WTC11 (cell line): Measurements from ENCODE around the gene SHLD1. TPM values are rescaled to one million over a fixed set of nuclear protein-coding genes. Genes with fewer than 3 reads are reported as not detected.

Experiments used
- ATAC-seq: fragments of 200-7000 bp; cut with Tn5 transposase; 2 replicates; pipeline ENCODE4 v1.10.0; 2021; ENCODE audit warnings: mild to moderate bottlenecking, moderate library complexity
- CTCF ChIA-PET: fragments of 300-600 bp; sonication (Branson Sonifier 250); formaldehyde crosslinking; loops from one replicate; lab custom pipeline; 2021; ENCODE audit warnings: antibody characterized with exemption; lab: Charles Lee
- POLR2A ChIA-PET: fragments of 350-600 bp; sonication (Branson Sonifier 250); formaldehyde crosslinking; loops from one replicate; lab custom pipeline; 2021; ENCODE audit warnings: antibody characterized with exemption; lab: Charles Lee
- DNase-seq: peaks from one replicate; pipeline ENCODE4 v3.0.0; 2021; ENCODE audit warnings: low spot score
- H3K27ac Mint-ChIP-seq: 2 replicates; pipeline ENCODE4 v1.8.0; 2021; ENCODE audit warnings: mixed read lengths
- H3K27me3 Mint-ChIP-seq: 2 replicates; pipeline ENCODE4 v1.8.0; 2021; ENCODE audit warnings: low read depth, mild to moderate bottlenecking, moderate library complexity, mixed read lengths
- H3K36me3 Mint-ChIP-seq: 2 replicates; pipeline ENCODE4 v1.8.0; 2021; ENCODE audit warnings: mixed read lengths
- H3K4me1 Mint-ChIP-seq: 2 replicates; pipeline ENCODE4 v1.8.0; 2022; ENCODE audit warnings: mixed read lengths
- H3K4me3 Mint-ChIP-seq: 2 replicates; pipeline ENCODE4 v1.8.0; 2021; ENCODE audit warnings: mild to moderate bottlenecking, moderate library complexity, mixed read lengths
- H3K9me3 Mint-ChIP-seq: 2 replicates; pipeline ENCODE4 v1.8.0; 2021; ENCODE audit warnings: mixed read lengths
- CREB1 ChIP-seq: sonication (generic); formaldehyde crosslinking; IDR thresholded peaks from 2 replicates; pipeline ENCODE4 v1.8.0; 2023; ENCODE audit warnings: mild to moderate bottlenecking, missing genetic modification reagents
- GABPB1 ChIP-seq: sonication (generic); formaldehyde crosslinking; IDR thresholded peaks from 2 replicates; pipeline ENCODE4 v1.8.1; 2023; ENCODE audit warnings: mild to moderate bottlenecking, missing genetic modification reagents
- RORB ChIP-seq: fragments of 250-450 bp; sonication (Bioruptor Pico); IDR thresholded peaks from 2 replicates; pipeline ENCODE4 v1.9.0; 2021; ENCODE audit warnings: mild to moderate bottlenecking
- TEAD4 ChIP-seq: sonication (generic); formaldehyde crosslinking; IDR thresholded peaks from 2 replicates; pipeline ENCODE4 v1.8.0; 2022; ENCODE audit warnings: mild to moderate bottlenecking, missing genetic modification reagents
- TP53 ChIP-seq: sonication (generic); formaldehyde crosslinking; IDR thresholded peaks from 2 replicates; pipeline ENCODE4 v1.8.1; 2023; ENCODE audit warnings: mild to moderate bottlenecking, missing genetic modification reagents
- total RNA-seq: library from RNA; stranded (reverse); gene quantifications from 3 replicates; pipeline ENCODE4 v1.2.3, GENCODE V29; 2021
- TF ChIP-seq, protein P1 (sequence below): sonication (generic); formaldehyde crosslinking; IDR thresholded peaks from 2 replicates; pipeline ENCODE4 v1.8.1; 2023; ENCODE audit warnings: mild to moderate bottlenecking, moderate library complexity, missing genetic modification reagents
- TF ChIP-seq, protein P2 (sequence below): fragments of 250-450 bp; sonication (Bioruptor Pico); IDR thresholded peaks from 2 replicates; pipeline ENCODE4 v1.9.0; 2021; ENCODE audit warnings: mild to moderate bottlenecking
- TF ChIP-seq, protein P3 (sequence below): sonication (generic); formaldehyde crosslinking; IDR thresholded peaks from 2 replicates; pipeline ENCODE4 v1.8.1; 2023; ENCODE audit warnings: mild to moderate bottlenecking, missing genetic modification reagents
- TF ChIP-seq, protein P4 (sequence below): sonication (generic); formaldehyde crosslinking; conservative IDR thresholded peaks from 2 replicates; pipeline ENCODE4 v1.8.1; 2023; ENCODE audit warnings: mild to moderate bottlenecking, low read depth, missing genetic modification reagents, moderate library complexity

Gene SHLD1
- total RNA-seq, 1 experiment from 2014 or later: 4.1 TPM

DNA sequence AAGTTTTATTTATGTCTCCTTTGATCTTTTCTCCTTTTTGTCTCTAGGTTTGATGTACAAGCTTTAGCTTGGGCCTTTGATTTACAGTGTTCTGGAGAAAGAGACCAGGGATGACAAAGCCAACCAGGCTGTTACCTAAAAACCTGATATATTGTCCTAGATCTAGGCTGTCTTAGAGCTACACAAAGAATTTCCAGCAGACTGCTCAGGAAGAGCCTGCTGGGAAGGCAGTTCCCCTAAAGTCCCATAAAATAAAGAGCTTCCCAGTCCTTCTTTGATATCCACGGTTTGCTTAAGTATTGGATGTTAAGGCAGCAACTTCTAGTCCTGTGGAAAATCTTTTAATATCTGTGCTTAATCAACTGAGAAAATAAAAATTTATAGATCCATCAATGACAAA is 70.5 kb downstream of the SHLD1 start:
- ChIA-PET POLR2A (no interaction called here), CTCF (interaction anchor here (0.8 to 1.0 kb wide), 3 partner anchors 264 to 292 kb away, joined by 3 to 4 read pairs (median 3); no protein-coding TSS in a partner anchor)
- H3K4me1 Mint-ChIP-seq: peaks cover 46% of the 10 kb centered on the region
- peaks cover 9% of the 10 kb centered on the region for H3K9me3 Mint-ChIP-seq
- no peak overlapping the region for H3K27ac Mint-ChIP-seq
- TF ChIP-seq TEAD4 (CRISPR knock-in tag) (no peak), TP53 (CRISPR knock-in tag) (no peak), RORB (CRISPR knock-in tag) (no peak)
- TF ChIP-seq, protein P1, sequence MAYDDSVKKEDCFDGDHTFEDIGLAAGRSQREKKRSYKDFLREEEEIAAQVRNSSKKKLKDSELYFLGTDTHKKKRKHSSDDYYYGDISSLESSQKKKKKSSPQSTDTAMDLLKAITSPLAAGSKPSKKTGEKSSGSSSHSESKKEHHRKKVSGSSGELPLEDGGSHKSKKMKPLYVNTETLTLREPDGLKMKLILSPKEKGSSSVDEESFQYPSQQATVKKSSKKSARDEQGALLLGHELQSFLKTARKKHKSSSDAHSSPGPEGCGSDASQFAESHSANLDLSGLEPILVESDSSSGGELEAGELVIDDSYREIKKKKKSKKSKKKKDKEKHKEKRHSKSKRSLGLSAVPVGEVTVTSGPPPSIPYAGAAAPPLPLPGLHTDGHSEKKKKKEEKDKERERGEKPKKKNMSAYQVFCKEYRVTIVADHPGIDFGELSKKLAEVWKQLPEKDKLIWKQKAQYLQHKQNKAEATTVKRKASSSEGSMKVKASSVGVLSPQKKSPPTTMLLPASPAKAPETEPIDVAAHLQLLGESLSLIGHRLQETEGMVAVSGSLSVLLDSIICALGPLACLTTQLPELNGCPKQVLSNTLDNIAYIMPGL: no peak
- TF ChIP-seq, protein P2, sequence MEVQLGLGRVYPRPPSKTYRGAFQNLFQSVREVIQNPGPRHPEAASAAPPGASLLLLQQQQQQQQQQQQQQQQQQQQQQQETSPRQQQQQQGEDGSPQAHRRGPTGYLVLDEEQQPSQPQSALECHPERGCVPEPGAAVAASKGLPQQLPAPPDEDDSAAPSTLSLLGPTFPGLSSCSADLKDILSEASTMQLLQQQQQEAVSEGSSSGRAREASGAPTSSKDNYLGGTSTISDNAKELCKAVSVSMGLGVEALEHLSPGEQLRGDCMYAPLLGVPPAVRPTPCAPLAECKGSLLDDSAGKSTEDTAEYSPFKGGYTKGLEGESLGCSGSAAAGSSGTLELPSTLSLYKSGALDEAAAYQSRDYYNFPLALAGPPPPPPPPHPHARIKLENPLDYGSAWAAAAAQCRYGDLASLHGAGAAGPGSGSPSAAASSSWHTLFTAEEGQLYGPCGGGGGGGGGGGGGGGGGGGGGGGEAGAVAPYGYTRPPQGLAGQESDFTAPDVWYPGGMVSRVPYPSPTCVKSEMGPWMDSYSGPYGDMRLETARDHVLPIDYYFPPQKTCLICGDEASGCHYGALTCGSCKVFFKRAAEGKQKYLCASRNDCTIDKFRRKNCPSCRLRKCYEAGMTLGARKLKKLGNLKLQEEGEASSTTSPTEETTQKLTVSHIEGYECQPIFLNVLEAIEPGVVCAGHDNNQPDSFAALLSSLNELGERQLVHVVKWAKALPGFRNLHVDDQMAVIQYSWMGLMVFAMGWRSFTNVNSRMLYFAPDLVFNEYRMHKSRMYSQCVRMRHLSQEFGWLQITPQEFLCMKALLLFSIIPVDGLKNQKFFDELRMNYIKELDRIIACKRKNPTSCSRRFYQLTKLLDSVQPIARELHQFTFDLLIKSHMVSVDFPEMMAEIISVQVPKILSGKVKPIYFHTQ (CRISPR knock-in tag): no peak
- TF ChIP-seq, protein P3, sequence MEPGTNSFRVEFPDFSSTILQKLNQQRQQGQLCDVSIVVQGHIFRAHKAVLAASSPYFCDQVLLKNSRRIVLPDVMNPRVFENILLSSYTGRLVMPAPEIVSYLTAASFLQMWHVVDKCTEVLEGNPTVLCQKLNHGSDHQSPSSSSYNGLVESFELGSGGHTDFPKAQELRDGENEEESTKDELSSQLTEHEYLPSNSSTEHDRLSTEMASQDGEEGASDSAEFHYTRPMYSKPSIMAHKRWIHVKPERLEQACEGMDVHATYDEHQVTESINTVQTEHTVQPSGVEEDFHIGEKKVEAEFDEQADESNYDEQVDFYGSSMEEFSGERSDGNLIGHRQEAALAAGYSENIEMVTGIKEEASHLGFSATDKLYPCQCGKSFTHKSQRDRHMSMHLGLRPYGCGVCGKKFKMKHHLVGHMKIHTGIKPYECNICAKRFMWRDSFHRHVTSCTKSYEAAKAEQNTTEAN: no peak
- TF ChIP-seq, protein P4, sequence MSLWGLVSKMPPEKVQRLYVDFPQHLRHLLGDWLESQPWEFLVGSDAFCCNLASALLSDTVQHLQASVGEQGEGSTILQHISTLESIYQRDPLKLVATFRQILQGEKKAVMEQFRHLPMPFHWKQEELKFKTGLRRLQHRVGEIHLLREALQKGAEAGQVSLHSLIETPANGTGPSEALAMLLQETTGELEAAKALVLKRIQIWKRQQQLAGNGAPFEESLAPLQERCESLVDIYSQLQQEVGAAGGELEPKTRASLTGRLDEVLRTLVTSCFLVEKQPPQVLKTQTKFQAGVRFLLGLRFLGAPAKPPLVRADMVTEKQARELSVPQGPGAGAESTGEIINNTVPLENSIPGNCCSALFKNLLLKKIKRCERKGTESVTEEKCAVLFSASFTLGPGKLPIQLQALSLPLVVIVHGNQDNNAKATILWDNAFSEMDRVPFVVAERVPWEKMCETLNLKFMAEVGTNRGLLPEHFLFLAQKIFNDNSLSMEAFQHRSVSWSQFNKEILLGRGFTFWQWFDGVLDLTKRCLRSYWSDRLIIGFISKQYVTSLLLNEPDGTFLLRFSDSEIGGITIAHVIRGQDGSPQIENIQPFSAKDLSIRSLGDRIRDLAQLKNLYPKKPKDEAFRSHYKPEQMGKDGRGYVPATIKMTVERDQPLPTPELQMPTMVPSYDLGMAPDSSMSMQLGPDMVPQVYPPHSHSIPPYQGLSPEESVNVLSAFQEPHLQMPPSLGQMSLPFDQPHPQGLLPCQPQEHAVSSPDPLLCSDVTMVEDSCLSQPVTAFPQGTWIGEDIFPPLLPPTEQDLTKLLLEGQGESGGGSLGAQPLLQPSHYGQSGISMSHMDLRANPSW (CRISPR knock-in tag): no peak
- DNase-seq (no peak), ATAC-seq (no peak)
- no peaks in the 10 kb centered on the region; the same call in 1 of the 2 replicates for H3K36me3 Mint-ChIP-seq
- H3K4me3 Mint-ChIP-seq: no peak overlapping the region
- H3K27me3 Mint-ChIP-seq: no peaks in the 10 kb centered on the region

DNA sequence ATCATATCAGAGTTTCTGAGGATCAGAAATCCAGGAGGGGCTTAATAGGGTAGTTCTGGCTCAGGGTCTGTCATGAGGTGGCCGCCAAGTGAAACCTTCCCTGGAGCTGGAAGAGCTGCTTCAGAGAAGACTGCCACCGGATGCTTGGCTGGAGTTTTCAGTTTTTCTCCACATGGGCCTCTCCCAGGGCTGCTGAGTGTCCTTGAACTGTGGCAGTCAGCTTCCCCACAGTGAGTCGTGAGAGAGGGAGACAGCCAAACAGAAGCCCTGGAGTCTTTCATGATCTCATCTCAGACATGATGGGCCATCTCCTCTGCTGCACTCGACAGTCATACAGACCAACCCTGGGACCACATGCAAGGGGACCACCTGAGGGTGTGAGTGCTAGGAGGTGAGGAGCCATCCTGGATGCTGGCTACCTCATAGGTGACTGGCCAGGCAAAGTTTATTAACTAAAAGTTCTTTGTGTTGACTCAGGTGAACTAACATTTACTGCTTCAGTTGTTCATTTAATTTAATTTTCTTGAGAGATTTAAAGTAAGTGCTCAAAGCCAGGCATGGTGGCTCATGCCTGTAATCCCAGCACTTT is 71.5 kb downstream of the SHLD1 start:
- Mint-ChIP-seq H3K27me3 (no peaks in the 10 kb centered on the region), H3K4me3 (no peak overlapping the region)
- no peak for DNase-seq
- TF ChIP-seq TEAD4 (CRISPR knock-in tag) (no peak), GABPB1 (CRISPR knock-in tag) (peak; percentile 53; the same call in 1 of the 2 replicates)
- TF ChIP-seq, all 79 proteins: peak for 1
- ChIA-PET CTCF (interaction anchor here (0.8 to 1.0 kb wide), 2 partner anchors 265 to 293 kb away, joined by 3 to 4 read pairs; no protein-coding TSS in a partner anchor), POLR2A (no interaction called here)
- no peak for ATAC-seq
- no peak overlapping the region for H3K27ac Mint-ChIP-seq
- H3K36me3 Mint-ChIP-seq: no peaks in the 10 kb centered on the region; the same call in 1 of the 2 replicates
- H3K4me1 Mint-ChIP-seq: peaks cover 44% of the 10 kb centered on the region
- peaks cover 9% of the 10 kb centered on the region for H3K9me3 Mint-ChIP-seq

DNA sequence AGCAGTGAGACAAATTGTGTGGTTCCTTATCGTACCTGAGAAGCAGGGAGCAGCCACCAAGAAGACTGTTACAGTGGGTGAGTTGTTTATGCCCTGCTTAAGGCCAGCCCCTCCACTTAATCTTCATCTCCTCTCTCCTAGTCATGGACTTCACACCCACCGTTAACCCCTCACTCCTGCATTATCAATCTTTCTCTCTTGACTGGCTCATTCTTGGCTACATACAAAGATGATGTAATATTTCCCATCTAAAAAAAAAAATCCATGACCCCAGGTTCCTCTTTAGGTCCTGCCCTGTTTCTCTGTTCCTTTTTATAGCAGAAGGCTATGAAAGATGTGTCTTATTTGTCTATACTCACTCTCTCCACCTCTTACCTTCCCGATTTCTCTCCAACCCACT is 72.4 kb downstream of the SHLD1 start:
- no peaks in the 10 kb centered on the region for H3K27me3 Mint-ChIP-seq
- H3K36me3 Mint-ChIP-seq: no peaks in the 10 kb centered on the region; the same call in 1 of the 2 replicates
- H3K4me1 Mint-ChIP-seq: peaks cover 43% of the 10 kb centered on the region
- ATAC-seq: no peak
- no peak for DNase-seq
- H3K27ac Mint-ChIP-seq: peak overlapping the region; percentile 36; the same call in 1 of the 2 replicates
- H3K9me3 Mint-ChIP-seq: peaks cover 9% of the 10 kb centered on the region
- no peak for TF ChIP-seq CREB1 (CRISPR knock-in tag)
- peak; percentile 39; the same call in 1 of the 2 replicates for TF ChIP-seq GABPB1 (CRISPR knock-in tag)
- CTCF ChIA-PET: no interaction called here
- POLR2A ChIA-PET: interaction anchor here (0.7 kb wide), 1 partner anchor 265 kb away, joined by 3 read pairs; no protein-coding TSS in a partner anchor
- H3K4me3 Mint-ChIP-seq: no peak overlapping the region
